NCI-H345 treated with DMSO at 0.1 percent for 48 hours (cell line): ENCODE measurements around the gene GP2.

Source experiments
- DNase-seq: peaks from one replicate; lab custom pipeline; 2025; ENCODE audit not compliant: unreplicated experiment; lab: John Stamatoyannopoulos, UW

Gene GP2

DNA sequence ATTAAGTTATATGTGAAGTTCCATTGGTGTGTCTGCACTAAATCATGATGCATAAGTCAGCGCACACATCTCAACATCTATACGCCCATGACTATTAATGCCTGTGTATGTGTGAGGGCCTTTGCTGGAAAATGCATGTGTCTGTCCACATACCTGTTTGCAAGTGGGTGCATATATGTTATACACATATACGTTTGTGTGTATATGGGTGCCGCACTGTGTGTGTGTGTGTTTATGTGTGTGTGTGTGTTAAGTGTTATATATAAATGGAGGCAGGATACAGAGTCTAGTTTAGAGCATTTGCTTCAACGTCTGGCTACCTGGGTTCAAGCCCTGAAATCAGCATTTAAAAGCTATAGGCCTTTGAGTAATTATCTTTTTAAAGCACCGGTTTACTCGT is 19.5 kb downstream of the GP2 start:
- no peak for DNase-seq

DNA sequence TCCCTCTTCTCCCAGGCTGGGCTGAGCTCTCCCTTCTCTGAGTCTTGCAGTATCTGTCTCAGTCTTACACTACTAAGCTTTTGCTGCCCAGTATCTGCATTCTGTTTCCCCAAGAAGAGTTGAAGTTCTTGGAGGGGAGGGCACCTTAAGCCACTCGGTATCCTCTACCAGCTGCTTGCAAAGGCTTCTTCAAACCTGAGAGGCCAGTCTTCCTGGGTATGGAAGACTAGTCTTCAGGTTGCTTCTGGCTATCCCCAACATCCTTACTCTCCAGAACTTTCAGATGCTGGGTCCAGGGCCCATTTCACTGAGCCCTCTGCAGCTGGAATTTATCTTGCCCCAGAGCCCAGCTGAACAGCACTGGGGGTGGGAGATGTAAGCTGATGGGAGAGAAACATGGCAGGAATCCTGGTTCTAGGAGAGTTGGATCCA is 20.1 kb downstream of the GP2 start:
- no peak for DNase-seq

DNA sequence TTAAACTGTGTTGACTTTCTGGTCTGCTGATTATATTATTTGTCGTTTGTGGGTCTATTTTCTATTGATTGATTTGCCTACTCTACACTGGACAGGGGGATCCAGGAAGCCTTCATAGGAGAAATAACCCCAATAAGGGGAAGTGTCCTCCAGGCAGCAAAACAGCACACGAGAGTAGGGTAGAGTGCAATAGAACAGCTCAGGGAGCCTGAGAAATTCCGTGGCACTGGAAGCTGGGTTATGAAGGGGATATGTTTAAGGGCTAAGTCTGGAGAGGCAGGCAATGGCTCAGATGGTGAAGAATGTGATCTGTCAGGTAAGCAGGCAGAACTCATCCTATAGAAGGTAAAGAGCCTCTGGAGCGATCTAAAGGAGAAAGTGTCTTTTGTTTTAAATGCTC is 20.9 kb downstream of the GP2 start:
- no peak for DNase-seq

DNA sequence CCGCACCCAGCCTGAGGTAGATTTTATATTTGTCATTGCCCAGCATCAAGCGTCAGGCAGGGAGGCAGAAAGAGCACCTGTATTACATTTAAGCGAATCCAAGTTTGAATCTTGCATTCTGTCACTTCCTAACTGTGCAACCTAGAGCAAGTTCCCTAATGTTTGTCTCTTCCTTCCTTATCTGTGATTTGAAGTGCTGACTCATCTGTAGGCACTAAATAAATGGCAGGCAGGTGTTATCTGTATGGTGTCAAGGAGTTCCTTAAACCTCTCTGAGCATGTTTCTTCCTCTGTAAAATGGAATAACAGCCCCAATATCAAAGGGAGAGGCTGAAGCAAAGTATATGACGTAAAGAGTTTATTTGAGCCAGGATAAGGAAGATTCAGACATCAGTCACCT is 24.3 kb downstream of the GP2 start:
- DNase-seq, result no peak

DNA sequence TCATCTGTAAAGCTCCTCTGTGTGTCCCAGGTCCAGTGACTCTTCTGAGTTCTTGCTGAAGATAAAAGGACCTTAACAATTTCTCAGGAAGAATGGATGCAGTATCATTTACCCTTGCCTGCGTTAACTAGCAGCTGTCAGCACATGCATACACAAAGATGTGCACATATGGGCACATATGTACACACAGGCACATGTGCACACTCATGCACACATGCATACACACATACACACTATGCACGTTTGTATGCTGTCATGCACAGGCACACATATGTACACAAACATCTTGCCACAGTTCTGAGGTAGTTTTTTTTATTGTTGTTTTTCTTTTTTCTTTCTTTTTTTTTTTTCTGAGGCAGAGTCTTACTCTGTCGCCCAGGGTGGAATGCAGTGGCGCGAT is 24.9 kb downstream of the GP2 start:
- DNase-seq, result no peak

DNA sequence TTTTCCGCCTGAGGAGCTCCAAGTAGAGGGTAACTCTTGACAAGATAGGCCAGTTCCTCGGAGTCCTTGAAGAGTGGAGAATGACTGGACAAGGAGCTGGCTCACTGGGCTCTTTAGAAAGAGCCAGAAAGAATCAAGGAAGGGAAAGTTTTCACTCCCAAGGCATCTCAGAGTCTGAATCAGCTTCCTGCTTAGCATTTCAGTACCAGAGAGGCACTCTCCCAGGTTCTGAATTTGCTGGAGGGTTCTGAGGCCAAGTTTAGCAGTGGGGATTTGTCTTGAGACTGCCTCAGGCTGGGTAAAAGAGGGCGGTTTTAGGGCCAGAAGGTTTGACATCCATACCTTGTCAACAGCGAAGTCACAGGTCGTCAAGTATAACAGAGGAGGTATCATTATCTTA is 25.5 kb downstream of the GP2 start:
- no peak for DNase-seq

DNA sequence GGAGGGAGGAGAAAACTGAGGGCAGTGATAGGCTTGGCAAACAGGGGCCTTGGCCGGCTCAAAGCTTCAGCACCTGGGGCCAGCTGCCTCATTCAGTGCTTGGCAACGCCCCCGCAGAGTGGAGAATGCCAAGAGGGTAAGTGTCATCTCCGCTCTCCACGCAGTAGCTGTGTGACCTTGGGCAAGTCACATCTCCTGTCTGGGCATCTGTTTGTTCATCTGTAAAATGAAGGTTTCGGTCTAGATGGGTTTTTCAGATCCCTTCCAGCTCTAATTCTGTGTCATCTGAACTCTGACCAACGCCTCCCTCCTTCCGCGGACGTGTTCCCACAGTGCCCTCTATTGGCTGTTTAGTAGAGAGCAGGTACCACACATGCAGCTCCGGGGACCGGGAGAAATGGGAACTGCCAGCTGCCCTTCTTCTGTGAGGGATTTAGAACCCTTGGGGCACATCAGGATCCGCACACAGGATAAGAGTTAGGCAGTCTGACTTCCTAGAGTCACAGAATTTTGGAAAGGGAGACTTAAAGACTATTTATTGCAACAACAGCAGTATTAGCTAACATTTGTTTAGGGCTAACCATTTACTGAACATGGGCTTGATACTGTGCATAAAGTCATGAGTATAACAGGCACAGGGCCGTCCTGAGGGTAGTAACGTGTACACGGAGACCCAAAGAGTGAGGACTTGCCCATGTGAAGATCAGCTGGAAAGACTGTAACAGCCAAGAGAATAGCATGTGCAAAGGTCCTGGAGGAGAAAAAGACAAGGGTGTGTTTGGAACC is 26.8 kb downstream of the GP2 start:
- DNase-seq, result peak; percentile 53

DNA sequence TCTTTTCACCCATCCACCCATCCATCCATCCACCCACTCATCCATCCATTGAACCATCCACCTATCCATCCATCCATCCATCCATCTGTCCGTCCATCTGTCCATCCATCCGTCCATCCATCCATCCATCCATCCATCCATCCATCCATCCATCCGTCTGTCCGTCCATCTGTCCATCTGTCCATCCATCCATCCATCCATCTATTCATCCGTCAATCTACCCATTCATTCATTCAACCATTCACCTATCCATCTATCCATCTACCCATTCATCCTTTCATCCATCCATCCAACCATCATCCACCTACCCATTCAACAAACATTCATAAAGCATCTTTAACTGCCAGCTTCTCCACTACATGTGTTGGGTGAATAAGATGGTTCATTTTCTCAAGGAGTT is 28.9 kb downstream of the GP2 start:
- no peak for DNase-seq

DNA sequence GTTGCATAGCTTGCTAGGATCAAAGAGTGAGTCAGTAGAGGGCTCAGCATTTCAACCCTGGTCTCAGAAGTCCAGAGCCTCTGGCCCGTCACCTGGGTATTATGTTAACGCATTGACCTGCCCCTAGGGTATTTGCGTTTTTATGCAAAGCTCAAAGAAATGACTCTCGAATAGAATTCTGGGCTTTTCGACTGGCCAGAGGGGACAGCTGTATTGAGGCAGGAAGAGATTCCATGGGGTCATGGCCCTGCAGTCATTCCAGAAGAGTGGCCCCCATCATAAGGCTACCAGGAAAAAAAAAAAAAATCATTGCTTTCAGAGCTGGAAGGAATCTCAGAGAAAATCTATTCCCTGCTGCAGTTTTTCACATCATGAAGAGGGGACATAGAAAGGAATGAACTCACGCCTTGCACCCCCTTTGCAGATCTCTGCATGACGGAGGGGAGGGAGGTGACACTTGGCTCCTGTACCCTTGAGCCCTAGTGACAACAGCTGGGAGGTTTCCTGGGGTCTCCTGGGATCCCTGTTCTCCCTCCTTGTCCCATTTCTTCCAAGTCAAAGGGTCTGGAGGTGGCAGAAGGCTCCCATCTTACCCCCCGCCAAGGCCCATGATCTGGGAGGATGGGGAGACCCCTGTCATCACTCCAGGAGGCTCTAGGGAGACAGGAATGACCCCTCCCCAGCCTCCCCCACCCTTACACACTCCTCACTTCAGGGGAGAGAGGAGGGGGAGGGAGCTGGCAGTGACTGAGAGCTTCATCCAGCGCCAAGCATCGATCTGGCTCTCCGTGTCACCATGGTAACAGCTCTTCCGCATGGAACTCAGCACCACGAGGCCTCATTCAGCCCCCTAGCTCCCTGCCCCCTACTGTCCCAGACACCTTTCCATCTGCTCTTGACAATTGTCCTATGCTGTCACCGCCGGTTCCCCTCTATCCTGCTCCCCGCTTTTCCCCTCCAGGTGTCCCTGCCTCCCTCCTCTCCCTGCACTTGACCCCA is 35.8 kb downstream of the GP2 start:
- DNase-seq, result peak; percentile 40

DNA sequence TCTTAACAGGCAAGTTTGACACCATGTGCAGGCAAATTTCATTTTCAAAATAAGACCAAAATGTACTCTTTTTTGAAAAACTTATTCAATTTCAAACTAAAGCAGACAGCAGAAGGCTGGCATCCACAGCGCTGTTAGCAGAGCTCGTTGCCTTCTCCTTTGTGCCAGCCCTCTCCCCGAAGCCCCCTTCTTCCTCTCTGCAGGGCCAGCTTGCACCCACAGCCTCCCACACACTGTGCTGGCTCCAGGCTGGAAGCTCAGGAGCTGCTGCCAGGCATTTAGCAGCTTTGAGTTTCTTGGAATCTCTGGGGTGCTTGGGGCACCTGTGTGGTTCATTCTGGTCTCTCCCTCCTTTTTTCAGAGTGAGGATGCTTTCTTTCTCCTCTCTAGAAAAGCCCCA is 37.7 kb downstream of the GP2 start:
- DNase-seq, result no peak

DNA sequence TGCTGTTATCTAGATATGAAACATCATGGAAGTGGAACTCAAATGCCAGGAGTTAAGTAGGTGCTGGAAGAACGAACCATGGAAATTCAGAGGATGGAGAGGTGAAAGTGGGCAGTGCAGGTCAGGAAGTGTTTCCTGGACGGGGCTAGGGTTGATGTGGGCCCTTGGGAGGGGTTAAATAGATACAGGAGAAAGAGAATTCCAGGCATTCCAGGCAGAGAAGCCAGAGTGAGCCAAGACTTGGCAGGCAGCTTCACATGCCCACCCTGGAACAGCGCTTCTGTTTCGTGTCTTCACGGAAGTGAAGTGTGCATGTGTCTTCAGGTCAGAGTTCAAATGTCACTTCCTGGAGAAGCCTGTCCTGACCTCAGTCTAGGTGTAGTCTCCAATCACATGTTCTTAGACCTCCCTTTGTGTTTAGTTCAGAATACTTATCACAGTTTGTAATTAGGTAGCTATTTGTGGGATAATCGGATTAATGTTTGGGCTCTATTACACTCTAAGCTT is 41.3 kb downstream of the GP2 start:
- no peak for DNase-seq

DNA sequence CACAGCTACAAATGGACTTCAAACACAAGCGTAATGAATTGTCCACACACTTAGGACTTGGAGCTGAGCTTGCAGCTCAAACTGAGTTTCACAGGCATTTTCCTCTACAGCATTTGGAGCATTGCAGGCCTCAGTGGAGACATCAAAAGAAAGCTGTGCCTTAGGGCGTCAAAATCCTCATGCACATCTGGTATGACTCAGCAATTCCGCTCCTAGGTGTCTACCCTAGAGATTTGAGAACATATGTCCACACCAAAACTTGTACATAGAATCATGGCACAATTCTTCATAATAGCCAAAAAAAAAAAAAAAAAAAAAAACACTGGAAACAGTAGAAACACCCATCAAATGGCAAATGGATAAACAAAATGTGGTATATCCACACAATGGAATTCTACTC is 47.1 kb downstream of the GP2 start:
- DNase-seq, result no peak

DNA sequence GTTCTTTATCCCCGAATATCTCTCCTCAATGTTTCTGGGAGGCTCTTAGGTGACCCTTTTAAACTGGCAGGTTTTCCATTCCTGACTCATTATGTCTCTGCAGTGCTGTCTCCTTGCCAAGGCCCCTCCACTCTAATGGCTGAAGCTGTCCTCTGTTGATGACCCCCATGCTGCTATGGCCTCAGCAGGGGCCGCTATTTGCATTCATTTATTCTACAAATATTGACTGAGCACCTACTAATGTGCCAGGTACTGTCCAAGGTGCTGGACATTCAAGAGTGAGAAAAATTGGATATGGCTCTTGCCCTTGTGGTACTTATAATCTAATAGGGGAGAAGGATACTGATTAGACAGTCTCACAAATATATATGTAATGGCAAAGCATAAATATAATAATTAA is 55.4 kb downstream of the GP2 start:
- no peak for DNase-seq

DNA sequence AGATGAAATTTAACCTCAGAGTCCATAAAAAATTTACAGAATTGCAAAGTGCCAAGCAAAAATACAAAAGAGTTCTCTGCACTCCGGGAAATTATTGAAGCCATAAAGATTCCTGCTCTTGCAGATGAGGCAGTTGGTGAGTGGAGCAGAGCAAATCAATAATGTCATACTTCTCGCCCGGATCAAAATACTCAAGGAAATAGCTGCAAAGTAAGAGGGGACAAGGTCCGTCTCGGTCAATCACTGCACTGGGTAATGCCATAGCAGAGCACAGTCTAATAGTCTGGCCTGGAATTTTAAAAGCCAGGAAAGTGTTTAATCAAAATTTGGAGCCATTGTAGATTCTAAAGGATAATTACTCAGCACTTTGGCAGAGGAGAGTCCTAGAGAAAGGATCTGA is 58.9 kb downstream of the GP2 start:
- no peak for DNase-seq

DNA sequence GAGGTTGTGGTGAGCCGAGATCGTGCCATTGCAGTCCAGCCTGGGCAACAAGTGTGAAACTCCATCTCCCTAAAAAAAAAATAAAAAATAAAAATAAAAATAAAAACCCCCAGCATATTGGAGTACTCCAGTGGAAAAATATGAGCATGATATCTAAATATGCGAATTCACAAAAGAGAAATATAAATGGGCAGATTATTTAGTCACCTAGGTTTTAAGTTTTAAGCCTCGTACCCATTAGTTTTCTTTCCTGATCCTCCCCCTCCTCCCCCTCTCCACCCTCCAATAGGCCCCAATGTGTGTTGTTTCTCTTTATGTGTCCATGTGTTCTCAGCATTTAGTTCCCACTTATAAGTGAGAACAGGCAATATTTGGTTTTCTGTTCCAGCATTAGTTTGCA is 62.3 kb downstream of the GP2 start:
- no peak for DNase-seq

DNA sequence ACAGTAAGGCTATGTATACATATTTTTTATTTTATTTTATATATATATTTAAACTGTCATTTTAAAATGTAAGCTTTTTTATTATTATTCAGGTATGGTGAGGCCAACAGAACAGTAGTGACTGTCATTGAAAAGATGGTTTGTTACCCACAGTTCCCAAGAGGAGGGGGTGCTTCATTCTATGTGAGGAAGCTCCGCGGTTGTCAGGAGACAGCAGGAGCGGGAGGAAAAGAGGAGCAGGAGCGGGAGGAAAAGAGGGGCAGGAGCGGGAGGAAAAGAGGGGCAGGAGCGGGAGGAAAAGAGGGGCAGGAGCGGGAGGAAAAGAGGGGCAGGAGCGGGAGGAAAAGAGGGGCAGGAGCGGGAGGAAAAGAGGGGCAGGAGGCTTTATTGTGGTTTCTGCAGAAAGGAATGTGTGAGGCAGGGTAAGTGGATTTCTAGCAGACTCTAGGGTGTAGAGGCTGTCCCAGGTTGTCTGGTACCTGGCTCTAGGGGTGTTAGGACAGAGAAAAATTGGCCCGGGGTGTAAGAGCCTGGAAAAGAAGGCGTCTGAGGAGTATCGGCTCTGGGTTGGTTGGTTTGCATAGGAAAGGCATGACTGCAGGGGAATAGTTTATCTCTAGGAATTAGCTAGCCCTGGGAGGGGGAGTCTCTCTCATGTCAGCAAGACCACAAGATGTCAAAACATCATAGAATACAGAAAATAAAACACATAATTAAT is 64.0 kb downstream of the GP2 start:
- DNase-seq, result no peak

DNA sequence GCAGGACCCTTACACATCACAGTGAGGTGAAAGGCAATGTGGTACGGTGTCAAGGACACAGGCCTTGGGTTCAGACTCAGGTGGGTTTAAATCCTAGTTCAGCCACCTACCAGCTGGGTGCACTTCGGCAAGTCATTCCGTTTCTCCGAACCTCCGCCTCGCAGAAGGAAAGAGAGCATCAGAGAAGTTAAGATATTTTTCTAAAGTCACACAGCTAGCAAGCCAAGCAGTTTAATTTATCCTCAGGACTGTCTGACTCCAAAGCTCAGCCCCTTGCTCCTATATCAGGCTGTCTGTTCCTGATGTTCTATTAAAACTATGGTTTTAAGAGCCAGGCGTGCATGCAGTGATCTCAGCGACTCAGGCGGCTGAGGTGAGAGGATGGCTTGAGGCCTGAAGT is 65.1 kb downstream of the GP2 start:
- DNase-seq, result no peak

DNA sequence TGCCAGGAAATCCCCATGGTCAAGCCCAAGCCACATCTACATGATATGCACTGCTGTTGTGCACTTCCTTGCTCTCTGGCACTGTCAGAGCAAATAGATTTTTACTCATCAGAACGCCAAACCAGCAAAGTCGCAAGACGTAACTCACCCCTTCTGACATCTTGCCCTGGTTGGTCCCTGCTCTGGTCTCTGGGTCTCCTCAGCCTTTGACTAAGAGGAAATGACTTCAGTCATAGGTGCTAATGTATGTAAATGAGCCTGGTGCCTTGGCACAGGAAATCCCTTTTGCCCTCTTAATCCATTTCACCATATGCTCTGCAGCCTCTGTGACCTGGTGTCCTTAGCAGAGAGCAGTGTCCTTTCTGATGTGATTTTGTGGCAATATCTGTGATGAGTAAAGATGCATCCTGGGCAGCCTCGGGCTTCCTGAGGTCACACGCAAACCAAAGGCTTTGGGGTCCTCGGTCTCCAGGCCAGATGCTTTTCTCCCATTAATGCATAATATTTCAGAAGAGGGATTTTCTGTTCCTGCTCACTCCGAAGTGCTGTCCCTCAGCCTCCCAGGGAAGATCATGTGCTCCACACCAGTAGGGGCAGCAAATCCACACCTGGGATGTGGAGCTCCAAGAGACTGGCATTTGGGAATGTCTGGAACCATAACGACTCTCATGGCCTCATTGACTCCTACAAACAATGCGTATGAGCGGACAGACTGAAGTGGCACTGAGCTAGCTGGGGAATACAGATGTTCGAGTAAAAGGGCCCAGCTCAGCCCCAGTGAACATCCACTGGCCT is 66.9 kb downstream of the GP2 start:
- no peak for DNase-seq
